SK-N-MC (cell line): Measurements from ENCODE around the gene SLC37A1.

Source experiments
- EZH2 ChIP-seq: fragments of 200-600 bp; sonication (generic); IDR thresholded peaks from one replicate; pipeline ENCODE4 v1.6.1; 2017; ENCODE audit warnings: antibody characterized with exemption
- POLR2AphosphoS5 ChIP-seq: IDR thresholded peaks from 2 replicates; pipeline ENCODE4 v1.6.1; 2012; ENCODE audit warnings: mild to moderate bottlenecking, low read depth, low read length, borderline replicate concordance

DNA sequence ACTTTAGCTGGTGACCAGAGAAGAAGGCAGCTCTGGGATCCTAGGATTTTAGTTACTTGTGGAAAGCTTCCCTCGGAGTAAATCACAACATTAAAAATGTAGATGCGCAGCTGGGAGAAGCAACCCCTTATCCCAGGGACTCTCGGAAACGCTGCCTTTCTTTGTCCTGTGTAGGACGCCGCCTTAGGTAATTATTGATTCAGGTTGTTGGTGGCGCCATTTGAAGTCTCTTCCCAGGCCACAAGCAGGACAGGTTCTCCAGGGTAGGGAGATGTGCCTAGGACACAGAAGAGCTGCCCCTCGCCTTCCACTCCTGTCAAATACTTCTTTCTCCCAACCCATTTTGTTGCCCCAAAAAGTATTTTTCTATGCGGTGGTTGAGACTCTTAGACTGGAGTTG, 10.3 kb downstream of the SLC37A1 start:
- TF ChIP-seq EZH2 = no peak
- no peak for TF ChIP-seq POLR2AphosphoS5
